Stimulated activated CD4-positive, alpha-beta T cell treated with anti-CD3 and anti-CD28 coated beads, Interleukin-12 subunit alpha, Interleukin-12 subunit beta, amount 100 ng/mL, for 24 hours (primary cell): ENCODE measurements around the gene FILIP1.

Experiments used
- DNase-seq, 2 experiments: peaks; one replicate each; pipeline ENCODE4 v3.0.0-alpha.2; 2020; ENCODE audit warnings: low read depth in 2 of 2

The FILIP1 gene

GRCh38 chr6:75379536-75379935 lies 114.1 kb downstream of the FILIP1 start:
- DNase-seq, result no peak

GRCh38 chr6:75378101-75378500 lies 115.5 kb downstream of the FILIP1 start:
- DNase-seq, result no peak

- DNase-seq, result no peak
Observed at GRCh38 chr6:75377386-75377785, 116.2 kb downstream of the FILIP1 start.

GRCh38 chr6:75376347-75377024 lies 117.1 kb downstream of the FILIP1 start:
- DNase-seq, result no peak

- no peak for DNase-seq
Observed at GRCh38 chr6:75374961-75375400, 118.6 kb downstream of the FILIP1 start.

- no peak for DNase-seq
Observed at GRCh38 chr6:75372884-75373283, 120.7 kb downstream of the FILIP1 start.

- DNase-seq, result no peak
Observed at GRCh38 chr6:75370011-75370410, 123.6 kb downstream of the FILIP1 start.

- DNase-seq, result no peak
Observed at GRCh38 chr6:75368864-75369402, 124.7 kb downstream of the FILIP1 start.

GRCh38 chr6:75368151-75368779 lies 125.3 kb downstream of the FILIP1 start:
- DNase-seq, result no peak

- DNase-seq, result no peak
Observed at GRCh38 chr6:75363304-75363703, 130.3 kb downstream of the FILIP1 start.

- DNase-seq, result no peak
Observed at GRCh38 chr6:75353644-75354043, 140.0 kb downstream of the FILIP1 start.

- DNase-seq, result no peak
Observed at GRCh38 chr6:75351570-75351969, 142.0 kb downstream of the FILIP1 start.

GRCh38 chr6:75350808-75351207 lies 142.8 kb downstream of the FILIP1 start:
- DNase-seq, result no peak

- DNase-seq, result no peak
Observed at GRCh38 chr6:75350156-75350555, 143.4 kb downstream of the FILIP1 start.

- no peak for DNase-seq
Observed at GRCh38 chr6:75349262-75349984, 144.2 kb downstream of the FILIP1 start.

- DNase-seq, result no peak
Observed at GRCh38 chr6:75348882-75349261, 144.7 kb downstream of the FILIP1 start.

- no peak for DNase-seq
Observed at GRCh38 chr6:75347898-75348610, 145.5 kb downstream of the FILIP1 start.

GRCh38 chr6:75345413-75345812 lies 148.2 kb downstream of the FILIP1 start:
- no peak for DNase-seq

GRCh38 chr6:75344455-75344854 lies 149.1 kb downstream of the FILIP1 start:
- DNase-seq, result no peak

GRCh38 chr6:75344021-75344420 lies 149.6 kb downstream of the FILIP1 start:
- DNase-seq, result no peak

- DNase-seq, result no peak
Observed at GRCh38 chr6:75337835-75338580, 155.6 kb downstream of the FILIP1 start.
